HEK293T (cell line): ENCODE results near the gene CNOT2.

Experiments used
- ARNT ChIP-seq: fragments of 450-650 bp; IDR thresholded peaks from 2 replicates; pipeline ENCODE4 v1.6.1; 2017; ENCODE audit warnings: mild to moderate bottlenecking
- BHLHE40 ChIP-seq: fragments of 450-650 bp; IDR thresholded peaks from 2 replicates; pipeline ENCODE4 v1.6.1; 2016; ENCODE audit warnings: mild to moderate bottlenecking, moderate library complexity, borderline replicate concordance
- NFRKB ChIP-seq: fragments of 450-650 bp; IDR thresholded peaks from 2 replicates; pipeline ENCODE4 v1.6.1; 2016; ENCODE audit warnings: mild to moderate bottlenecking, moderate library complexity

DNA sequence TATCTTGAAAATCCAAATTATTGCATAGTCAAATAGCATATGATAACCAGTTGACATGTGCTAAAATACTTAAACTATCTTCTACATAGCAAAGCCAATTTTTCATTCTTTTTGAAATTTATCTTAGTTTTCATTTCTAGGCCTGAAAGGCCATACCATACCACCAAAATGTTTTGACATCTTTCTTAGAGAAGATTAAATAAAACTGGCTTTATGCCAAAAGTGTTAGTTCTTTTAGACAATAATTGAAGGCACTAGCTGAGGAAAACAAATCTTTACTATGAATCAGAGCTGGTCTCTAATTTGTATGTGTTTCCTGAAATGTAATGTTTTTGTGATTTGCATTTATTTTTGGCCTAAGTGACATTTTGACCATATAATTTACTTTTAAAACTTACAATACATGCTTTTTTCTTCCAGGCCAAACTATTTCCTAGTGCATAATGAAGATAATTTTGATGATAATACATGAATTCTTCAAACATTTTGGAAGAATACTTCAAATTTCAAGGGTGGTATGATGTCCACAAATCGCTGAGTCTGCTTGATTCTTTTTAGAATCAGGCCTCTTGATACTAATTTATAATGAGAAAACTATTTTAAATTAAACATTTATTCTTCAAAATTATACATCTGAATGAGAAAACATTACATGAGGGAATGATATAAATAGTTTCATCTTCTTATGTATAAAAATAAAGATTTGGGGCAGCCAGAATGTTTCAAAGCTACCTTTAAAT lies 116.4 kb downstream of the CNOT2 start:
- TF ChIP-seq BHLHE40 (no peak), ARNT (no peak), NFRKB (no peak)
